K562 (cell line): ENCODE data around the gene OR2C1. TPM values are rescaled to one million over a fixed set of nuclear protein-coding genes. Genes with fewer than 3 reads are reported as not detected.

Experiments used
- ATAC-seq: fragments of 200-7000 bp; cut with Tn5 transposase; 3 replicates; pipeline ENCODE4 v1.9.1; 2020; ENCODE audit warnings: moderate library complexity
- BruUV-seq: library from RNA; stranded (reverse); fragments of 400-500 nt; replicated peaks from 2 replicates; lab custom pipeline; 2021; lab: Mats Ljungman, UMichigan
- CTCF ChIA-PET: fragments of 300-600 bp; formaldehyde crosslinking; extraction: SDS; loops from one replicate; lab custom pipeline; 2021; ENCODE audit warnings: low intra/inter-chr PET ratio; lab: Yijun Ruan, JAX
- POLR2A ChIA-PET: fragments of 300-600, 350-650 bp; sonication (Branson Sonifier 250); formaldehyde crosslinking; extraction: SDS; loops from one replicate; lab custom pipeline; 2021; ENCODE audit warnings: antibody characterized with exemption, inconsistent platforms; lab: Yijun Ruan, JAX
- DNase-seq, 4 experiments: peaks; one replicate each; pipeline versions ENCODE4 v3.0.0 to v3.0.0-alpha.2; 2011 to 2018; ENCODE audit warnings: low spot score in 3 of 4, mixed read lengths in 3 of 4; ENCODE audit errors: extremely low read depth in 1 of 4
- FAIRE-seq: peaks from 2 replicates; lab custom pipeline; 2011; peaks lifted over from hg19 to GRCh38; lab: Jason Lieb, UNC
- H2AFZ ChIP-seq: 2 replicates; pipeline ENCODE4 v1.6.0; 2011; ENCODE audit warnings: low read depth, low read length, control low read depth, inconsistent platforms
- H3K27ac ChIP-seq: fragments of 200-600 bp; 3 replicates; pipeline ENCODE4 v1.8.0; 2011; ENCODE audit warnings: low read depth, mild to moderate bottlenecking, control low read depth, inconsistent platforms, low read length, moderate library complexity, mixed read lengths; ENCODE audit errors: extremely low read depth
- H3K27me3 ChIP-seq, 2 experiments: fragments of 300-600 bp in 1 of 2; 2 replicates in 1 of 2; 3 replicates in 1 of 2; pipeline versions ENCODE4 v1.6.0 to v1.8.0; 2011; ENCODE audit warnings: inconsistent platforms in 2 of 2, low read length in 2 of 2, mild to moderate bottlenecking in 1 of 2, mixed read lengths in 1 of 2, moderate library complexity in 1 of 2; ENCODE audit not compliant: control insufficient read depth in 2 of 2, insufficient read depth in 2 of 2
- H3K36me3 ChIP-seq: fragments of 300-600 bp; 3 replicates; pipeline ENCODE4 v1.8.0; 2011; ENCODE audit warnings: mild to moderate bottlenecking, low read length, inconsistent platforms; ENCODE audit not compliant: control insufficient read depth, insufficient read depth
- H3K4me1 ChIP-seq, 2 experiments: fragments of 200-600 bp in 1 of 2; replicated peaks in 1 of 2; 2 replicates in 1 of 2; 3 replicates in 1 of 2; pipeline versions ENCODE4 v1.5.1 to v1.8.0; 2011; ENCODE audit warnings: inconsistent platforms in 2 of 2, low read length in 2 of 2, mild to moderate bottlenecking in 1 of 2, mixed read lengths in 1 of 2, moderate library complexity in 1 of 2; ENCODE audit not compliant: control insufficient read depth in 2 of 2, insufficient read depth in 2 of 2
- H3K4me2 ChIP-seq: 2 replicates; pipeline ENCODE4 v1.6.1; 2011; ENCODE audit warnings: low read length, control low read depth, inconsistent platforms, mixed read lengths; ENCODE audit not compliant: insufficient read depth
- H3K4me3 ChIP-seq: fragments of 200-600 bp; sonication (generic), shearing (Covaris generic); 2 replicates; pipeline ENCODE4 v1.5.1; 2016; ENCODE audit warnings: control low read depth, inconsistent platforms
- H3K79me2 ChIP-seq: fragments of 200-600 bp; 3 replicates; pipeline ENCODE4 v1.8.0; 2011; ENCODE audit warnings: low read length, inconsistent platforms; ENCODE audit not compliant: control insufficient read depth, insufficient read depth
- H3K9ac ChIP-seq, 2 experiments: 2 replicates each; pipeline versions ENCODE4 v1.6.0 to v1.6.1; 2011; ENCODE audit warnings: low read depth in 2 of 2, low read length in 2 of 2, control low read depth in 1 of 2, inconsistent platforms in 1 of 2, mild to moderate bottlenecking in 1 of 2, mixed read lengths in 1 of 2; ENCODE audit not compliant: insufficient read depth in 1 of 2
- H3K9me1 ChIP-seq: one replicate; pipeline ENCODE4 v1.6.0; 2011; ENCODE audit warnings: inconsistent platforms, mild to moderate bottlenecking, low read length, moderate library complexity; ENCODE audit not compliant: control insufficient read depth, insufficient read depth
- H3K9me3 ChIP-seq: replicated peaks from 2 replicates; pipeline ENCODE4 v1.5.1; 2011; ENCODE audit warnings: low read depth, low read length, inconsistent platforms; ENCODE audit not compliant: control insufficient read depth, insufficient read depth
- H4K20me1 ChIP-seq: replicated peaks from 2 replicates; pipeline ENCODE4 v1.6.1; 2011; ENCODE audit warnings: low read length, inconsistent platforms, mixed read lengths; ENCODE audit not compliant: control insufficient read depth, insufficient read depth
- ARID2 ChIP-seq: fragments of 450-650 bp; IDR thresholded peaks from 2 replicates; pipeline ENCODE4 v1.6.1; 2017; ENCODE audit warnings: antibody characterized with exemption, mild to moderate bottlenecking
- E2F3 ChIP-seq: fragments of 250-450 bp; sonication (Bioruptor Pico); IDR thresholded peaks from 2 replicates; pipeline ENCODE4 v1.4.0; 2020; ENCODE audit warnings: mild to moderate bottlenecking
- ILK ChIP-seq: fragments of 450-650 bp; IDR thresholded peaks from 2 replicates; pipeline ENCODE4 v1.6.1; 2016; ENCODE audit warnings: missing genetic modification characterization, low read depth, mild to moderate bottlenecking, missing compliant biosample characterization, moderate library complexity, borderline replicate concordance
- IRF2 ChIP-seq: sonication (generic); formaldehyde crosslinking; IDR thresholded peaks from 2 replicates; pipeline ENCODE4 v1.8.1; 2022; ENCODE audit warnings: mild to moderate bottlenecking, missing genetic modification reagents
- MCM2 ChIP-seq: fragments of 450-650 bp; IDR thresholded peaks from 2 replicates; pipeline ENCODE4 v1.6.1; 2017; ENCODE audit warnings: low read depth, mild to moderate bottlenecking
- PKNOX1 ChIP-seq: fragments of 450-650 bp; IDR thresholded peaks from 2 replicates; pipeline ENCODE4 v1.6.1; 2016
- STAG1 ChIP-seq: sonication (generic); formaldehyde crosslinking; IDR thresholded peaks from 2 replicates; pipeline ENCODE4 v1.5.0; 2020; ENCODE audit warnings: missing genetic modification reagents, borderline replicate concordance
- USF2 ChIP-seq: sonication (generic); formaldehyde crosslinking; IDR thresholded peaks from 2 replicates; pipeline ENCODE4 v1.5.0; 2020; ENCODE audit warnings: missing genetic modification reagents
- ZHX1 ChIP-seq: fragments of 150-350 bp; conservative IDR thresholded peaks from 2 replicates; pipeline ENCODE4 v1.6.1; 2014; ENCODE audit warnings: low read length
- ZNF12 ChIP-seq: sonication (generic); formaldehyde crosslinking; IDR thresholded peaks from 2 replicates; pipeline ENCODE4 v1.4.0; 2020; ENCODE audit warnings: mild to moderate bottlenecking, missing genetic modification reagents
- ZNF561 ChIP-seq: fragments of 450-650 bp; formaldehyde crosslinking; conservative IDR thresholded peaks from 2 replicates; pipeline ENCODE4 v1.4.0; 2020; ENCODE audit warnings: mild to moderate bottlenecking, moderate library complexity
- ZNF655 ChIP-seq: fragments of 250-450 bp; sonication (Bioruptor Pico); IDR thresholded peaks from 2 replicates; pipeline ENCODE4 v1.5.0; 2021
- WGBS: fragments of 100-300 bp; shearing (Covaris generic); methylation state at CpG from one replicate; pipeline ENCODE4 v1.1.6; 2016; ENCODE audit warnings: low coverage, mixed read lengths; ENCODE audit not compliant: insufficient coverage; ENCODE audit errors: missing lambda C conversion rate; 5-methylcytosine and 5-hydroxymethylcytosine counted together
- in situ Hi-C: fragments of 300-500 bp; cut with MboI; formaldehyde crosslinking; loops from 4 replicates; pipeline ENCODE4 v1.15.0; 2018; ENCODE audit warnings: inconsistent platforms, mixed read lengths
- intact Hi-C: fragments of 100-400 bp; cut with micrococcal nuclease; formaldehyde crosslinking; loops from 2 replicates; pipeline ENCODE4 v1.14.2; 2022
- polyA plus RNA-seq, 8 experiments: library from polyadenylated mRNA; depleted of rRNA in 4 of 8; stranded (reverse) in 5 of 8; unstranded in 3 of 8; fragments of >200 nt; fragmentation: Nextera tagmentation in 2 of 8; fragmentation: Illumina TruSeq in 1 of 8; extraction: Ambion mirVana in 2 of 8; extraction: Trizol in 1 of 8; gene quantifications; 2 replicates each; pipeline versions ENCODE4 v1.2.1 to v1.2.3, GENCODE V29; 2011 to 2014; ENCODE audit warnings: inconsistent platforms in 1 of 8, missing spikeins in 1 of 8
- total RNA-seq, 7 experiments: library from RNA; depleted of rRNA in 6 of 7; stranded (reverse); fragments of >200 nt in 6 of 7; fragmentation: Illumina TruSeq in 2 of 7; extraction: Trizol in 2 of 7; gene quantifications; 2 replicates each; pipeline versions ENCODE4 v1.2.1 to v1.2.3, GENCODE V29; 2011 to 2021; ENCODE audit warnings: low replicate concordance in 1 of 7

Gene OR2C1
- total and polyA plus RNA-seq, 9 of the 15 experiments (the other 6 are each of a cell fraction or from before 2014, with no cell fraction given), result not detected

- no TSS peak for BruUV-seq
- WGBS, result 59% methylated on average over 4 of the region's 4 CpGs
- DNase-seq, result no peak
These were observed 44.2 kb upstream of the OR2C1 start for GRCh38 chr16:3311496-3311895.

More at GRCh38 chr16:3311496-3311895, 44.2 kb upstream of the OR2C1 start:
- H3K27me3 ChIP-seq, result no peaks in the 10 kb centered on the region
- no peak overlapping the region for H3K9ac ChIP-seq
- no peaks in the 10 kb centered on the region for H3K9me1 ChIP-seq
- FAIRE-seq (no peak), ATAC-seq (no peak)
- no peaks in the 10 kb centered on the region for H3K4me1 ChIP-seq
- H3K79me2 ChIP-seq, result no peaks in the 10 kb centered on the region; the same call in 2 of the 3 replicates
- no peak overlapping the region for H3K4me3 ChIP-seq
- no peak overlapping the region for H3K4me2 ChIP-seq
- CTCF ChIA-PET, result no interaction called here
- POLR2A ChIA-PET, result interaction anchor here (0.6 to 0.8 kb wide), 2 partner anchors 9 to 129 kb away, joined by 3 read pairs; no protein-coding TSS in a partner anchor
- TF ChIP-seq ZHX1, result no peak
- TF ChIP-seq ZNF655 (CRISPR knock-in tag), result no peak
- no peak for TF ChIP-seq IRF2
- TF ChIP-seq ILK (tag), result no peak
- no peak for TF ChIP-seq USF2
- TF ChIP-seq STAG1 (CRISPR knock-in tag), result no peak
- no peak for TF ChIP-seq ARID2
- no peak for TF ChIP-seq MCM2
- no peak for TF ChIP-seq E2F3 (CRISPR knock-in tag)
- no peak for TF ChIP-seq ZNF12 (CRISPR knock-in tag)
- no peak for TF ChIP-seq ZNF561
- no peak for TF ChIP-seq PKNOX1
- no peak overlapping the region for H2AFZ ChIP-seq
- peaks cover 29% of the 10 kb centered on the region for H3K36me3 ChIP-seq
- intact Hi-C loops, result no loop called here
- no peak overlapping the region for H3K27ac ChIP-seq
- in situ Hi-C loops, result no loop called here
- peaks cover 19% of the 10 kb centered on the region for H3K9me3 ChIP-seq
- H4K20me1 ChIP-seq, result no peaks in the 10 kb centered on the region
